Measurements from ENCODE around the gene CSF1. TPM values are rescaled to one million over a fixed set of nuclear protein-coding genes. Genes with fewer than 3 reads are reported as not detected.

CSF1 gene
- total RNA-seq, 3 donors from 2014 or later, result 6.5 to 34.4 (median 19.9) TPM

GRCh38 chr1:109891930-109892329, 18.7 kb upstream of the CSF1 start:
- no peaks in the 10 kb centered on the region for H3K36me3 ChIP-seq (ENCODE audit: low read depth)
- H3K4me3 ChIP-seq, result no peak overlapping the region
- intact Hi-C loops (cut with DNase I, micrococcal nuclease), result no loop called here
- H3K4me1 ChIP-seq (ENCODE audit: low read depth), result peaks cover 4% of the 10 kb centered on the region
- DNase-seq, result no peak
- no peaks in the 10 kb centered on the region for H3K9me3 ChIP-seq
- TF ChIP-seq, protein P1, sequence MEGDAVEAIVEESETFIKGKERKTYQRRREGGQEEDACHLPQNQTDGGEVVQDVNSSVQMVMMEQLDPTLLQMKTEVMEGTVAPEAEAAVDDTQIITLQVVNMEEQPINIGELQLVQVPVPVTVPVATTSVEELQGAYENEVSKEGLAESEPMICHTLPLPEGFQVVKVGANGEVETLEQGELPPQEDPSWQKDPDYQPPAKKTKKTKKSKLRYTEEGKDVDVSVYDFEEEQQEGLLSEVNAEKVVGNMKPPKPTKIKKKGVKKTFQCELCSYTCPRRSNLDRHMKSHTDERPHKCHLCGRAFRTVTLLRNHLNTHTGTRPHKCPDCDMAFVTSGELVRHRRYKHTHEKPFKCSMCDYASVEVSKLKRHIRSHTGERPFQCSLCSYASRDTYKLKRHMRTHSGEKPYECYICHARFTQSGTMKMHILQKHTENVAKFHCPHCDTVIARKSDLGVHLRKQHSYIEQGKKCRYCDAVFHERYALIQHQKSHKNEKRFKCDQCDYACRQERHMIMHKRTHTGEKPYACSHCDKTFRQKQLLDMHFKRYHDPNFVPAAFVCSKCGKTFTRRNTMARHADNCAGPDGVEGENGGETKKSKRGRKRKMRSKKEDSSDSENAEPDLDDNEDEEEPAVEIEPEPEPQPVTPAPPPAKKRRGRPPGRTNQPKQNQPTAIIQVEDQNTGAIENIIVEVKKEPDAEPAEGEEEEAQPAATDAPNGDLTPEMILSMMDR (IDR thresholded peaks at IDR 0.05), result no peak
- peak; percentile 24 for ATAC-seq

DNA sequence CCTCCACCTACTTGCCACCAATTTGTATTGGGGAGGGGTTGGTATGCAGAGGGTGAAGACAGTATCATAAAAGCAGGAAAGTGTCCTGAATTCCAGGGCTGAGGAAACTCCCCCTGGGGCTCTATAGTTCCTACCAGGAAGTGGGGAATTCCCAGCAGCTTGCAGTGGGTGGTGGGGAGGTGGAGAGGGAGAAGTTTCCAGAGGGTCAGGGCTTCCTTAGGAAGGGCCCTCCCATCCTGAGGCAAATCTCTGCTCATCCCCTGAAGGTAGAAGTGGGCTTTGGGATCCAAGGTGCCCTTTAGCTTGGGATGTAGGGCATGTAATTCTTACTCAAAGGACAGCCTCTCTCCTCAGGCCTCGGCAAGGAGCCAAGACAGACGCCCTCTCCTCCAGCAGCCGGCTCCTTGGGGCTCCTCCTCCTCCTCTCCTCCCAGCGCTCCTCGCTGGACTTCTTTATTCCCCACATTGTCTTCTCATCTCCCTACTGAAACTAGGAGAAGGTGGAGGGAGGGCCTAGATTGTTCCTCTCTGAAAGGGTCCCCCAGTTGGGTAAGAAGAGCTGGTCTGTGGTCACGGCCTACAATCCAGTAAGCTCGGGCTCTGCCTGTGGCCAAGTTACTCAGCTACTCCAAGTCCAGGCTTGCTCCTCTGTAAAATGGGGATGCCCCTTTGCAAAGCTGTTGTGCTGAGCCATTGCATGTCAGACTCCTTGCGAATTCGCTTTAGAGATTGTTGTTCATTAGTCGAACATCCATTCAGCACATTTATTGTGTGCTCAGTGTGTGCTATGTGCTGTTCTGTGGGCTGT, 17.9 kb upstream of the CSF1 start:
- DNase-seq (no peak), ATAC-seq (peak; percentile 66)
- Histone ChIP-seq H3K36me3 (ENCODE audit: low read depth) (no peaks in the 10 kb centered on the region), H3K4me3 (no peak overlapping the region), H3K9me3 (no peaks in the 10 kb centered on the region), H3K4me1 (ENCODE audit: low read depth) (peaks cover 4% of the 10 kb centered on the region)
- intact Hi-C loops (cut with DNase I, micrococcal nuclease), result no loop called here
- TF ChIP-seq, protein P1 (IDR thresholded peaks at IDR 0.05), result no peak

DNA sequence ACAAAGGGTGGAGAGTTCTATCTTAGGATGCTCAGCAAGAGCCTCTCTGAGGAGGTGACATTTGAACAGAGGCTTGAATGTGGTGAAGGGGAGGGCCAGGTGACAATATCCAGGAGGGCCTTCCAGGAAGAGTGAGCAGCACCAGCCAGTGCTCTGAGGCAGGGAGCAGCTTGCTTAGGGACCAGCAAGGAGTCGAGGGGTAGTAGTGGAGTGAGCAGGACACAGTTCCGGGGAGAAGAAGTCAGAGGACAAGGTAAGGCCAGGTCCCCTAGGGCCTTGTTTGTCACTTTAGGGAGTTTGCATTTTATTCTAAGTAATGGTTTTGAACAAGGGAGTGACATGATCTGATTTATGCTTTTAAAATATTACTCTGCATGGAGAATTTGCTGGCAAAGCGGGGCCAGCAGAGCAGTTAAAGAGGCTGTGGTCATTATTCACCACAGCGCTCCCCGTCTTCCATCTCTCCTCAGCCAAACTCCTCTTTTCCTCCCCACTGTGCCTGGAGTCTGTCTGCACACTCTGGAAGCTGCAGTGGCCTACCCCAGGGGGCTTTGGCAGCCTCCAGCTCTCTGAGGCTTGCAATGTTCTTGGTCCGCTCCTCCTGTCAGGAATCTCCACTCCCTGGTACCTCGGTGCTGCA, 17.0 kb upstream of the CSF1 start:
- intact Hi-C loops (cut with DNase I, micrococcal nuclease), result no loop called here
- no peak for DNase-seq
- no peak for ATAC-seq
- Histone ChIP-seq H3K9me3 (no peaks in the 10 kb centered on the region), H3K4me1 (ENCODE audit: low read depth) (peaks cover 4% of the 10 kb centered on the region), H3K4me3 (no peak overlapping the region), H3K36me3 (ENCODE audit: low read depth) (no peaks in the 10 kb centered on the region)
- TF ChIP-seq, protein P1 (IDR thresholded peaks at IDR 0.05), result no peak

DNA sequence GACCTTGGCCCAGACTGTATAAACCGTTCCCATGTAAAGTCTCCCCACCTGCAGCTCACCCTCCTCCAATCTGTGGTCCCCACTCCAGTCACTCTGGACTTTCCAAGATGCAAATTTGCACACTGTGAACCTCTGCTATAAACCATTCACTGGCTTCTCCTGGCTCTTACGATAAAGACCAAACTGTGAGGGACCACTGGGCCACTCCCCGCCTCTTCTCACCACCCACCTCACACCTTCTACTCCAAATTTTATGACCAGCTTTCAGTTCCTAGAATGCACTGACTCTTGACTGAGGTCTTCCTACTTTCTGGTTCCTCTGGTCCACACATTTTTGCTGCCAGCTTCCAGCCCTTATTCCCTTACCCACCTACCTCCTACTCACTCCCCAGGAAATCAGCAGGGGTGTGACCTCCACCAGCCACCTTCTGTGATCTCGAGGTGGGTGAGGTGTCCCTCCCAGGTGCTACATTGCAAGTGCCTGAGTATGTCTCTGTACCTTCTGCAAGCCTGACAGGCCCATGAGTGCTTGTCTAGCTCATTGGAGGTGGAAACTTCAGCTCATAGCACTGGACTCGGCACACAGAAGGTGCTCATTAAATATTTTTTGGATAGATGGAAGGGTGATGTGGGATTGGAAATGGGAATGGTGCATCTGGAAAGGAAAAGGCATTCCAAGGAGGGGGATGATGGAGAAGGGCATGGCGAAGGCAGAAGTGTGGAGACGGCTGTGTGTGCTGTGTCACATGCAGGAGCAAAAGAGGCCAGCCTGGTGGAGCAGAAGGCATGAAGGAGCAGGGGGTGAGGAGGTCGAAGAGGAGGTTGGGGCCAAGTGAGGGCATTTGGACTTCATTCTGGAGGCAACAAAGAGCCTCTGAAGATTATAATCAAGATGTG, 15.6 kb upstream of the CSF1 start:
- H3K4me3 ChIP-seq, result no peak overlapping the region
- H3K4me1 ChIP-seq (ENCODE audit: low read depth), result peaks cover 4% of the 10 kb centered on the region
- DNase-seq, result no peak
- H3K9me3 ChIP-seq, result no peaks in the 10 kb centered on the region
- TF ChIP-seq, protein P1 (IDR thresholded peaks at IDR 0.05), result no peak
- intact Hi-C loops (cut with DNase I, micrococcal nuclease), result no loop called here
- no peak for ATAC-seq
- no peaks in the 10 kb centered on the region for H3K36me3 ChIP-seq (ENCODE audit: low read depth)

DNA sequence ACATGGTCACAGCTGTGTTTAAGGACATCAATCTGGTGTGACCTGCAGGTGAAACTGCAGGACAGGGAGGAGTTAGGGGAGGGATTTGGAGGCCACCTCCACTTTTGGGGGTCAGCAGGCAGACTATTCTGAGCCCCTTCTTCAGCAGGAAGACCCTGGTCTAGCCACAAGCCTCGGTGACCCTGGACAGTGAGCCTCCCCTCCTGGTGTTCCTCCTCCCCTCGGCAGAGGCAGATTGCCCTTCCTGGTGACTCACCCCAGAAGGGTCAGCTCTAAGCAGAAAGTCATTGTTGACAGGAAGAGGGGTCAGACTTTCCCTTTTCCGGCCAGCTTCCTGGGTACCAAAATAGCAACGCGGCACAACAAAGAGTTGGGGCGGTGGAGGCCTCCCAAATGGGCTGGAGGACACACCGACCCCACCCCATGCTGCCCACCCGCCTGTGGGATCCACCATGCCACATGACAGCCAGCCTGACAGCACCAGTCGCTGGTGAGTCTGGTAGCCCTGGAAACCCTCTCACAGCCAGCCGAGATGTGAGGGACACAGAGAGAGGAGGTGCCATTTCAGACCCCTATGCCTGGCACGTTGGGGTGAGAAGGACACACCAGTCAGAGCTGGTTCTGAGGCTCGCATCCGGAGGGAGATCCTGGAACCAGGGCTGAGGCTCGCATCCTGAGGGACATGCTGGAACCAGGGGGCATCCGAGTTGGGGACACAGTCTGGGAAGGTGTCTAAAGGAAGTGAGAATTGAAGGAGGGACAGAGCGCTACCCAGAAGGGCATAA, 14.7 kb upstream of the CSF1 start:
- no peak for DNase-seq

More for the DNA sequence above, 14.7 kb upstream of the CSF1 start:
- ATAC-seq, result peak; percentile 50
- H3K36me3 ChIP-seq (ENCODE audit: low read depth), result no peaks in the 10 kb centered on the region
- intact Hi-C loops (cut with DNase I, micrococcal nuclease), result no loop called here
- TF ChIP-seq, protein P1 (IDR thresholded peaks at IDR 0.05), result no peak
- H3K4me1 ChIP-seq (ENCODE audit: low read depth), result peaks cover 4% of the 10 kb centered on the region
- H3K9me3 ChIP-seq, result no peaks in the 10 kb centered on the region
- no peak overlapping the region for H3K4me3 ChIP-seq
